ENCODE results near the gene TRIM24. TPM values are rescaled to one million over a fixed set of nuclear protein-coding genes. Genes with fewer than 3 reads are reported as not detected.

TRIM24 gene
- total RNA-seq, 2 experiments from 2014 or later = 14.1 to 16.0 TPM

GRCh38 chr7:138570715-138571114 is 110.7 kb downstream of the TRIM24 start:
- no peaks in the 10 kb centered on the region for H3K27me3 Mint-ChIP-seq
- Histone ChIP-seq H3K36me3 (ENCODE audit: insufficient read depth, low read length) (peaks cover 52% of the 10 kb centered on the region), H3K27ac (ENCODE audit: low read depth in 1 of 2, low read length in 2 of 2) (no peak overlapping the region), H3K9me3 (ENCODE audit: control insufficient read depth in 1 of 2, insufficient read depth in 1 of 2, low read length in 2 of 2) (peaks cover 6 to 8% of the 10 kb centered on the region in 2 experiments), H3K4me1 (ENCODE audit: insufficient read depth, low read length) (no peaks in the 10 kb centered on the region), H3K4me3 (ENCODE audit: low read length) (no peak overlapping the region), H3K27me3 (ENCODE audit: control insufficient read depth in 1 of 2, insufficient read depth in 2 of 2, low read length in 2 of 2) (no peaks in the 10 kb centered on the region)
- CTCF ChIA-PET = interaction anchor here (1.3 kb wide), 1 partner anchor 8 kb away, joined by 3 read pairs; no protein-coding TSS in a partner anchor
- DNase-seq = no peak
- no peak overlapping the region for H3K4me3 Mint-ChIP-seq
- POLR2A ChIA-PET = no interaction called here
- peaks cover 97% of the 10 kb centered on the region for H3K36me3 Mint-ChIP-seq (ENCODE audit: low read depth)
- TF ChIP-seq CTCF (IDR thresholded peaks at IDR 0.05) = no peak
- H3K9me3 Mint-ChIP-seq = no peaks in the 10 kb centered on the region
- no peak for ATAC-seq (ENCODE audit: poor library complexity)
- H3K27ac Mint-ChIP-seq = no peak overlapping the region
- peaks cover 5% of the 10 kb centered on the region for H3K4me1 Mint-ChIP-seq (ENCODE audit: low read depth)
- intact Hi-C loops (cut with DNase I, micrococcal nuclease) = loop anchor here in 1 of 2 experiments (5.0 kb wide), 1 partner anchor 108 kb away; the partner anchor contains the start of gene TRIM24

- H3K27me3 Mint-ChIP-seq = no peaks in the 10 kb centered on the region
- H3K9me3 Mint-ChIP-seq = no peaks in the 10 kb centered on the region
- no peak for ATAC-seq (ENCODE audit: poor library complexity)
- peaks cover 90% of the 10 kb centered on the region for H3K36me3 Mint-ChIP-seq (ENCODE audit: low read depth)
- Histone ChIP-seq H3K27ac (ENCODE audit: low read depth in 1 of 2, low read length in 2 of 2) (no peak overlapping the region), H3K27me3 (ENCODE audit: control insufficient read depth in 1 of 2, insufficient read depth in 2 of 2, low read length in 2 of 2) (no peaks in the 10 kb centered on the region), H3K36me3 (ENCODE audit: insufficient read depth, low read length) (peaks cover 40% of the 10 kb centered on the region), H3K4me1 (ENCODE audit: insufficient read depth, low read length) (no peaks in the 10 kb centered on the region), H3K4me3 (ENCODE audit: low read length) (no peak overlapping the region), H3K9me3 (ENCODE audit: control insufficient read depth in 1 of 2, insufficient read depth in 1 of 2, low read length in 2 of 2) (no peaks in the 10 kb centered on the region)
- intact Hi-C loops (cut with DNase I, micrococcal nuclease) = loop anchor here in 1 of 2 experiments (5.0 kb wide), 1 partner anchor 111 kb away; the partner anchor contains the start of gene TRIM24
- no peak for DNase-seq
- ChIA-PET CTCF (interaction anchor here (0.6 kb wide), 1 partner anchor 47 kb away, joined by 3 read pairs; no protein-coding TSS in a partner anchor), POLR2A (no interaction called here)
- H3K27ac Mint-ChIP-seq = no peak overlapping the region
- no peak overlapping the region for H3K4me3 Mint-ChIP-seq
- no peak for TF ChIP-seq CTCF (IDR thresholded peaks at IDR 0.05)
- peaks cover 8% of the 10 kb centered on the region for H3K4me1 Mint-ChIP-seq (ENCODE audit: low read depth)
Measured at GRCh38 chr7:138573741-138574140, 113.7 kb downstream of the TRIM24 start.

- Mint-ChIP-seq H3K27ac (no peak overlapping the region), H3K36me3 (ENCODE audit: low read depth) (peaks cover 90% of the 10 kb centered on the region), H3K4me1 (ENCODE audit: low read depth) (peaks cover 8% of the 10 kb centered on the region), H3K27me3 (no peaks in the 10 kb centered on the region), H3K4me3 (no peak overlapping the region), H3K9me3 (no peaks in the 10 kb centered on the region)
- intact Hi-C loops (cut with DNase I, micrococcal nuclease) = no loop called here
- Histone ChIP-seq H3K9me3 (ENCODE audit: control insufficient read depth in 1 of 2, insufficient read depth in 1 of 2, low read length in 2 of 2) (no peaks in the 10 kb centered on the region), H3K36me3 (ENCODE audit: insufficient read depth, low read length) (peaks cover 46% of the 10 kb centered on the region), H3K27ac (ENCODE audit: low read depth in 1 of 2, low read length in 2 of 2) (no peak overlapping the region), H3K27me3 (ENCODE audit: control insufficient read depth in 1 of 2, insufficient read depth in 2 of 2, low read length in 2 of 2) (no peaks in the 10 kb centered on the region), H3K4me1 (ENCODE audit: insufficient read depth, low read length) (no peaks in the 10 kb centered on the region), H3K4me3 (ENCODE audit: low read length) (no peak overlapping the region)
- DNase-seq (no peak), ATAC-seq (ENCODE audit: poor library complexity) (no peak)
- ChIA-PET POLR2A (no interaction called here), CTCF (no interaction called here)
- no peak for TF ChIP-seq CTCF (IDR thresholded peaks at IDR 0.05)
Measured at GRCh38 chr7:138575897-138576428, 115.9 kb downstream of the TRIM24 start.
